Peyer's patch (tissue), 4 donors: ENCODE measurements around the gene BLNK.
A peak's percentile ranks its signal among the peaks of the same experiment; 100 is the strongest.

Experiments
- CTCF ChIP-seq, 6 experiments: fragments of 450-650 bp in 4 of 6; fragments of 200-600 bp in 2 of 6; sonication (generic) in 1 of 6; IDR thresholded peaks; one replicate each; pipeline ENCODE4 v1.5.1; 2017 to 2019; ENCODE audit warnings: antibody characterized with exemption in 6 of 6, mild to moderate bottlenecking in 3 of 6, moderate library complexity in 1 of 6
- POLR2A ChIP-seq, 2 donors: fragments of 450-650 bp; IDR thresholded peaks; one replicate each; pipeline ENCODE4 v1.5.1; 2017; ENCODE audit warnings: antibody characterized with exemption in 2 of 2, mild to moderate bottlenecking in 2 of 2, moderate library complexity in 2 of 2

- no peak for TF ChIP-seq CTCF (IDR thresholded peaks at IDR 0.05)
- TF ChIP-seq POLR2A (IDR thresholded peaks at IDR 0.05), result peak; percentile 73 to 85
These were observed at the start of gene BLNK for GRCh38 chr10:96271016-96271815.
